GM19328 (cell line): ENCODE measurements around the gene SLC22A23.

Experiments
- ATAC-seq: cut with Tn5 transposase; IDR thresholded peaks from one replicate; pipeline ENCODE4 v1.9.1; 2021; ENCODE audit warnings: mild to moderate bottlenecking, moderate library complexity; ENCODE audit not compliant: unreplicated experiment

SLC22A23 gene

DNA sequence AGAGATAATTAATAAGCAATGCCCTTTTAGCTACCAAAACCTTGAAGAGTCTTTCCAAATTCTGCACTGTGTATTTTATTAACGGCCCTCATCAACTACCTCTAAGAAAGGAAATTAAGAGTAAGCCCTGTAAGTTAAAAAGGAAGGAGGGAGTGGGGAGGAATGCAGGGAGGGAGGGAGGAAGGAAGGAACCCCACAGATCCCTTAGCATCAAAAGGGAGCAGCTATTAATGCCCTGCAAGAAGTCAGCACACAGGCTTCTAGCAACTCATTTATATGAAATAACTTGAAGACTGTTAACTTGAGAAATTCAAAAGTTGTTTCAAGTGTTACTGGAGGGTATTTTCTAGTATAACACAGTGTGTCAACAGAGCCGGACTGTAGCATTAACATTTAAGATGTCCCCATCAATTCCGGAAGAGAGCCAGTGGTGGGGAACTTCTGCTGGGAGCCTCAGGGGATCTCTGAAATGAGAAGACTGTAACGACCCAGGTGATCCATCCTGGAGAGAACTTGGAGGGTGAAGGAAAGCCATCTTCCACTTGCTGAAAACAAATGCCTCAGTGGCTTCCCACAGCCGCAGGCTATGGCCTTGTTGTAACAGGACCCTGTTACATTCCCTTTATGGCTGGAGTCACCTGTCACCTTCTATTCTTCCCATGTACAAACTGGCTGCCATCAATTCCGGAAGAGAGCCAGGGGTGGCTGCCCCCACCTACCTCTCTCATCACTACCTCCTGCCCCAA lies 33.2 kb downstream of the SLC22A23 start:
- ATAC-seq: no peak

DNA sequence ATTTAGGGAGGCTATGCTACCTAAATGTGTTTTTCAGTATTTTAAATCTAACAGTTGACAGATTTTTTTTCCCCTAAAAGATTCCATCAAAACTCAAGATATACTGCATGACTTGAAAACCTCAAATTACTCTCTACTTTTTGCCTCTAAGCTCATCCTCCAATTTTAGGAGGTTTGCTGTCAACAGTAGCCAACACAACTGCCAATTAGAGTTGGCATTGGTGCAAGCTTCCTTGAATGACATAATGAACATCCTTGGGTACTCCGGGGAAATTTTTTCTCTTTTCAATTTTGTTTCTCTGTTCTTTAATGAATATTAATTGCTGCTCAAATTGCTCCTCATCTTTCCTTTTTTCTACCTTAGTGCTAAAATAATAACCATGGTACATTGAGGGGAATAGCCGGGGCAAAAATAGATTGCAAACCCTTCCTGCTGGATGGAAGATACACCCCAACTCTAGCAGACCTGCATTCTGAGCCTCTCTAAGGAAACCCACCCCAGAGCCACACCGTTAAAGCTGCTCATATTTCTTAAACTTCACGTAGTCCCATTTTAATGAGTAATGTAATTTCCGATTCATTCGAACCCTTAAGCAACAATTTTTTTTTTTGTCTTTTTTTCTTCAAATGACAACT lies 34.3 kb downstream of the SLC22A23 start:
- no peak for ATAC-seq

DNA sequence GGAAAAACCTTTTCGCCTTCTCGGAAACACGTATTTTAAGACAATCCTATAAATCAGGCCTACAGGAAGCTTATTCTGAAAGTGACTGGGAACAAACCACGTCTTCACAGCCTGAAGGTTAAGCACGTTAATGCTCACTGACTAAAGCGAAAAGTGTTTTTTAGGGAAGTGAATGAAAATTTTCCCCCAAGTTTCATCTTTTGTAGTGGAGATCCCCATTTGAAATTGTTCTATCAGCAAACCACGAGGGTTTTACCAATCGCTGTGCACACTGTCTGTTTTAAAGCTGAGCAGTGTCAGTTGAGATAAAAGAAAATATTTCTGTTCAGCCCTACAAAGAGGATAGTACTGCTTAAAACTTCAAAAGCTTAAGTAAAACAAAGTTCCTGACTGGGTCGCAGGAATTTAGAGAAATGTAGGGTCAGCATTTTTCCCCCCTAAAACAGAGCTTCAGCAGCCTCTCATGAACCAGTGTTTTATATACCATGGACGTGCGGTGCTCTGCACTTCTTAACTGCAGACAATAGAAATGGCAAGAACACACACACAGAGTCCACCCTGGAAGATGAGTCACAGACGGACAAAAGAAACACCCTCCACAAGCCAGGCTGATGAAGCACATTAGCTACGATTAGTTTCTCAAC lies 34.9 kb downstream of the SLC22A23 start:
- no peak for ATAC-seq

DNA sequence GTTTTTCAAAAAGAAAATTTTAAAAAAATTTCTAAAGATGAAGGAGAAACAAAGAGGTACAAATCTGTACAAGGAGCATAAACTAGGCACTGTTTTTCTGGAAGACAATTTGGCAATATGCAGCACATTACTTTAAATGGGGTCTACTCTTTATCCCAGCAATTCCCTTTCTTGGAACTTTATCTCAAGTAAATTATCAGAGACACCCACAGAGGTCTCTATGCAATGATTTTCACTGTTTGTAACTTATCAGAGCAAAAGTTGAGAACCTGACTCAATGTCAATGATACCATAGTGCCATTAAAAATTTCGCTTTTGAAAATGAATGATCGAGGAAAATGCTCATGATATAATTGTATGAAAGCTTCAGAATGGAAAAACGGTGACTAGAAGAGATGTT lies 35.7 kb downstream of the SLC22A23 start:
- no peak for ATAC-seq

DNA sequence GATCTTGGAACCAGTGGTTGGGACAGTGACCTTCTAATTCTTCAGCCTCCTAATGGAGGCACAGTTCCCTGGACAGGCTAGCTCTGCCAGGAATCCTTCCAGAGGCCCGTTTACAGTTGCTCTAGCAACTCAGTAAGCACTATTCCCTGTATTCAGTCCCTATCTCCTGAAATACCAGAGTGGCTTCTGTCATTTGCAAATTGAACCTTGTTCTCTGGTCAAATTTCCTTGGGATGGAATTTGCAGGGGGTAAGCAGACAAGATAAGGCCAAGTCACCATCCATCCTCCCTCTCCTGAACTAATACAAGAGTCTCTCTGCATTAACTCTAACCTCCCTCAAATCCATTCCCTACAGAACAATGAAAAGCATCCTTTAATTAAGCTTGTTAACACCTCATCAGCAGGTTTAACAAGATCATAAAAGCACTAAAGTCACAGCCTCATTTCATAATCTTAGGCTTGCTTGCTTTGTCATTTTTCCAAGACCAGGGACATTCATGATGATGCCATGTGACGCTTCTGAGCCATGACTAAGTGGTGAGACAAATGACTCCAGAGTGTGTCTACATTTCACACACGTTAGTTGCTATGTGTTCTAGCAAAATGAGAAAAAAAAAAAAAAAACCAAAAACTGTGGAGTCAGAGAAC lies 37.1 kb downstream of the SLC22A23 start:
- ATAC-seq: no peak

DNA sequence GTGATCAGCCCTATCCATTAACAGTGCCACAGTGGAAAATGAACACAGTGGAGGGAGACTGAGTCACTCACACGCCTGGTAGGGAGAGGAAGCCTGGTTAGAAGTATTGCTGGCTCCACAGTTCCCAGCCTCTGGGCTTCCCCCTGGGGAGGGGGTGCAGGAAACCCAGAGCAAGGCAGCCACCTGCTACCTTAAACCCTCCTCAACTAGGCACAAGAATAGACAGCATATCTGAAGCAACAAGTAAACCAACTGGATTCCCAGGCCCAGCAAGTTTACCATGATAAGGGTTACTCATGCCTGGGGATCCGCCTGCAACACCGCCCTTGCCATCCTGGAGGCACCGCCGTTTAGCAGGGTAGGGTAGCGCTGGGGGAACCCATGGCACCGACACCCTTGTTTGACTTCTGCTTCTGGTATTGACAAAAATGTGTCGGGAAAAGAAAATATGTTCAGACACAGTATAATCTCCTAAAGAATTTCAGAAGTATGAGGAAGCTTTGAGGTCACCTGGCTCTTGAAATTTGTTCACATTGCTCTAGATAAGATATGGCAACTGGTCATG lies 38.3 kb downstream of the SLC22A23 start:
- ATAC-seq: no peak

DNA sequence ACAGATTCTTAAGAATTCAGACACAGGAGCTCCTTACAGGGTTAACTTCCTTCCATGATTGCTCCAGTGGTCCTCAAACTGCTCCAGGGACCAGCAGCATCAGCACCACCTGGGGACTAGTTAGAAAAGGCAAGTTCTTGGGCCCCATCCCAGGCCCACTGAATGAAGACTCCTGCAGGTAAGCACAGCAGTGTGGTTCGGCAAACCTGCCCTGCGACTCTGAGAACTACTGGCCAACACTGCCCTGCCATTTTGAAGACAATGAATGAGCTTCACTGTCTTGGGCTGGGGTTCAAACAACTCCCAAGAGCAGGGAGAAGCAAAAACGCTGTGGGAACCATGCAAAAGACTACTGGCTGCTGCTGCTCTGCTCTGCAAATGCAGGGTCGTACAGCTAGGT lies 39.4 kb downstream of the SLC22A23 start:
- no peak for ATAC-seq

DNA sequence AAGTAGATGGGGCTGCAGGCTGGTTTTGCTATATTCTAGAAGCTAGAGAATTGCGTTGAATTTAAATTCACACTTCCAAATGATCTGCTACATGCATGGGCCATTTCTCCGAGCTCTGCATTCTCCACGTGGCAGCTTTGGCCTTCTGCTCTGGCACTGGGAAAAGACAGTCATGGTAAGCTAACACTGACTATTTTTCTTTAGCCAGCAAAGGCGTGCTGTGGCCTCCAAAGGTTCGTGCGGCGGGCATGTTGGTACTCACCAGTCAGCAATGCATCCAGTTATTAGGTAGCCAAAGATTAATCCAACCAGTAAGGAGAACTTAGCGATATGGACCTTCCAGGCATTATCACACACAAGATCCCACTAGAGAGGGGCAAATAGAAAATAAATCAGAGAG lies 41.4 kb downstream of the SLC22A23 start:
- ATAC-seq: no peak

DNA sequence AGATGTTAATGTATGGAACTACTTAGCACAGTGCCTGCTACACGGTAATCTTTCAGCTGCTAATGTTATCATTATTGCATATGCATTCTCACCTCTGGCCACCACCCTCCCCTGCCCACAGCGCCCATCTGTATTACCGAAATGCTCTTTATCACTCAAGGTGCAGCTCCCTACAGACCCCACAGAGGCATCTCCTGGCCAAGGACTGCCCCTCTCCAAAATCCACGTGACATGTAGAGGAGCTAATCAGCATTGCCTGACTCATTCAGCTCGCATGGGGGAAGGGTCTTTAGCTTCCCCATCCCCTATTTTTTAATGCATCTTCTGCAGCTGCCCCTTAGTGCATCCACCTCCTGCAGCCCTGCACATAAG lies 41.8 kb downstream of the SLC22A23 start:
- no peak for ATAC-seq

DNA sequence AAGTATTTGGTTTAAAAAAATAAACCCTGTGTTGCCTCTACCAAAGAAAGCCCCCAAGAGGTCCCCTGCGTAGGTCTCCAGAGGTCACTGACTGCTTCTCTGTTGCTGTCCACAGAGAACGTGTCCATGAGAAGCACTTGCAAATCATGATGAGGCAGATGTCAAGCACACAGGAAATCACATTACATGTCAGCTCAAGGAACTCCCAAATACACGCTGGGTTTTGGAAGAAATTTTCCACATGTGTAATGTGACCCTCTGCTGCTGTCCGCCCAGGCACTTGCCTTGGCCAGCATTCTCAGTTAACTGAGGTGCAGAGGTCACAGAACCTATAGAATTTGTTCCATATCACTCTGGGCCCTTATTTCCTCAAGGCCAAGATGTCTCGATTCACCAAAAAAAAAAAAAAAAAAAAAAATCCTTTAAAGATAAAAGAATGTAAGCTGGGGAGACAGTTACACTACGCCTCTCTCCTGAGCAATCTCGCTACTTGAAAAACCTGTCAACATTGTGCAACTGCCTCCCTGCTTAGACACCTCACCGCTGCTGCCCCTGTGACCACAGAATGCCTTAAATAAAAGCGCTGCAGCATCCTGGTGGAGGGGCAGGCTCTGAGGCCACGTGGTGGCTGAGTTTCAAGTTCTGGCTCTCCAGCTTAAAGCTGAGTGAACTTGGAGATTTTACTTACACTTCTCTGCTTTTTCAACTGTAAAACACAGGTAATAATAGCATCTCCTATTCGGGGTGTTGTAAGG lies 42.3 kb downstream of the SLC22A23 start:
- ATAC-seq: no peak

DNA sequence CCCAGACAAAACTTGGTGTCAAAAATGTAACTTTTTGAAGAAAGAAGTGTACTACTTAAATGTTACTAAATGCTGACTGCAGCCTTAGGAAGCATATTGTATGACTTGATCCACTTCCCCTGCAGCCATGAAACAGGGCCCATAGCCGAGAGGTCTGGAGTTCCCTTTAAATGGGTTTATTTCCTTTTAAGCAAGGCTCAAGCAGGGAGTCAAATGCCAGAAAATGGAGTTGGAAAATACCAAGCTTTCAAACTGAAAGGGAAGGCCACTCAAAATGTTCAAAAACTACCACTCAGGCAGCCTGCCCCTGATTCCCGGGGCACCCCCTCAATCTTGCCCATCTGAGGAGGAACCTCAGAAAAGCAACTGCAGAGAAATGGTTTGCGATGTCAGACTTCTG lies 43.3 kb downstream of the SLC22A23 start:
- ATAC-seq: no peak

DNA sequence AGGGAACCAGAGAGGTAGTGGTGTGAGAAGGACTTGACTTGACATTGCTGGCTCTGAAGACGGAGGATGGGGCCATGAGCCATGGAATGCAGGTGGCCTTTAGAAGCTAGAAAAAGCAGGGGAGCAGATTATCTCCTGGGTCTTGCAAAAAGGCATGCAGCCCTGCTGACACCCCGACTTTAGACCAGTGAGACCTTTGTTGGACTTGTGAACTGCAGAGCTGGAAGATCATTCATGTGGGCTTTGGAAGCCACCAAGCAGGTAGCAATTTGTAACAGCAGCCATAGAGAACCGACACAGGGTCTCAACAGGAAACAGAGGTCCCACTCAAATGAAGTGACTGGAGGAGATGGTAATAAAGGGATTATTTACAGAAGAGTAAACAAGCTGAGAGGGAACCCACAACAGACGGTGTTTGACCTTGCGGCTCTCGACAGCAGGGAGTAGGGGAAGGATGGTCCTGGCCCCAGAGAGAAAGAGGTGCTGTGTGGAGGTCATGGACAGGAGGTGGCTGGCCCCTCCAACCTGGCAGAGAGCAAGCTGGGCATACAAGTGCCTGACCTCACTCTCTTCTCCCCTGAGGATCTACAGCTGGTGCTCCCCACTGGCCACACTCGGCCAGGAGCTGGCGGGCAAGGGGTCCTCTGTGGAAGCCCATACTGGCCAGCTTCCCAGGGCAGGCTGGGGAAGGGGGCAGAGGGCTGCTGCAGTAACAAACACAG lies 43.9 kb downstream of the SLC22A23 start:
- ATAC-seq: no peak

DNA sequence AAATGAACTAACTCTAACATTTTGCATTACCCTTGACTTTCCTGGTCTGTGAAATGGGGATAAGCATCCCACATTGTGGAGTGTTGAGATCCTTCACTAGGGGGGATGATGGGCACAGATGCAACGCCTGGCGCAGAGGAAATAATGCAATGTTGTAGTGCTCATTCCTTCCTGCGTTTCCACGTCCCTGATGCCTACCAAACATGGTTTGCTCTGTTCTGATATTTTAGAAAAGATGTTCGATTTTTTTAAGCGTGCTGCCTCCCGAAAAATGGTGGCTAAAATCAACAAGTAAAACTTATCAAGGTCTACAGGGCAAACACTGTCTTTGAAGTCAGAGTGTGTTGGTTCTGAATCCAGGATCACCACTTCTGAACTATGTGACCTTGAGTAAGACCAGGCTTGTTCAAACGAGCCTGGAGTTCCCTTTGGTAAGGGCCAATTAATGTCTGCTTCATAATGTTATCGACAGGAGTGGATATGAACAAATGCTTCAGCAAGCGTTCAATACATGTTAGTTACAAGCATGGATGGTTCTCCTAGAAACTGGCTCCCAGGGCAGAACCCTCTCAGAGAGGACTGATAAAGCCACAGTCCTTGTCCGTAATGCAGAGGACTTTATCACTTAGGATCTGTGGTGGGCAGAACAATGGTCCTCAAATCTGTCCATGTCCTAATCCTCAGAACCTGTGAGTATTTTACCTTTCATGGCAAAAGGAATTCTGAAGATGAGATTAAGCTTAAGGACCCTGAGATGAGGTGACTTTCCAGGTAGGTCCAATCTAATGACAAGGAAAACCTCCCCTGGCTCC lies 44.7 kb downstream of the SLC22A23 start:
- ATAC-seq: no peak

DNA sequence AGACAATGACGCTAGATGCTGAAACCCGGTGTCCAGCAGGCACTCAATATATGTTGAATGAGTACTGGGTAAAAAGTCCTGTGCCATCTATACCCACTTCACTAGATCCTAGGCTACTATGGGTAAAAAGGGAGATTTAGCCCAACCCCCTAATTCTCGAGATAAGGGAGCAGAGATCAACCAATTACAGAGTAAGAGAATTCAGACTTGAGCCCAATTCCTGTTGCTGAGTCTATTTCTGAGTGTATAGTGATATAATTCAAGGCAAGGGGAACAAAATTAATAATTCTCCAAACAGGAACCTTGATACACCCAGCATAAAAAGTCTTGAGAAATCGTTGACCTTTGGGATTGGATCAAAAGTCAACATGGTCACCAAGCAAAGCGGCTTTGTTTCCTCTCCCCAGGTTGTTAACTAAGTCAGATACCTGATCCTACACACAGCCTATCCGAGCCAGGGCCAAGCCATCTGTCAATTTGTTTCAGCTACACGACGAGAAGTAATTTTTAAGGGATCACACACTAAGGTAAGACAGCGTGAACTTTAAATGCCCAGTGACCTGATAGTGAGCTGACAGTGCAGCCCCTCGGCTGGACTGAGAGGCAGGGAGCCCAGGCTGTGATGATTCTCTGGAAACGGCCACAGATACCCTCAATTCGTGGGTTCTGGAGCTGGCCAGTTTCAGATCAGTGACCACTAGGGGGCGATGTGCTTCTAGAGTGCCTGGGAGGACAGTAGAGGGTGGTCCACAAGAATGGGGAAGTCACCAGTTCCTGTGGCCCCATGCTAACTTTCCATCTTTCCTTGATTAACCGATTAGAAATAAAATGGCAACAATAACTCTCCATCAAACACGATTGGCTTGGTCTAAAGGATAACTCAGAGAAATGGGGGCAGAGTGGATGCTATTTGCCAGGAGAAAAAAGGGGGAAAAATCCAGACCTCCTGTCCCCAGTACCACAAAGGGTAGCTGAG lies 46.2 kb downstream of the SLC22A23 start:
- no peak for ATAC-seq

DNA sequence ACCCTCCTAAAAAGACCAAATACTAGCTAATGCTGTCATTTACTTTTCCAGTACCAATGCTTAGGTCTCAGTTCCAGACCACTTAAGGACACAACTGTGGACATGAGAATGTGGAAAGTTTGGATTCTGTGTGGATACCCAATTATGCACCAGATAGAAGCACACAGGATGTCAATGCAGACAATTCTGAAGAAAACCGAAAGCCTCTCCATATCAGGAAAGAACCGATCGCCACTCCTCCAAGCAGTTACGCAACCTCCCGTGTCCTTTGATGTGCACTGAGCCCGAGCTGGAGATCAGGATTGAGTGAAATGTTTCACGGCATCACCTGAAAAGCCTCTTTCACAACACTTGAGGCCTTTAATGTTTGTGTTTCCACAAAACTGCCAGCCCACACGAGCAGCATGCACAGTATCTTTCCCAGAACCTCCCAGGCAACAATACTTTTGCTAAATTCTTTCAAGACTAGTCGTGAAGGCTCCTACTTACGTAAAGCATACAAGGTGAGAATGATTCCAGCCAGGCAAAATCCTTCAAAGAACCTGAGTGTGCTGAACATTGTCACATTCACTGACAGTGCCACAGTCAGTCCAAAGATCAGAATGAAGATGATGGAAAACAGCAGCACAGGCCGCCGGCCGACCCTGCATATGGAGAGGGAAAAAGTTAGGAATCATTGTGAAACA lies 47.0 kb downstream of the SLC22A23 start:
- no peak for ATAC-seq

DNA sequence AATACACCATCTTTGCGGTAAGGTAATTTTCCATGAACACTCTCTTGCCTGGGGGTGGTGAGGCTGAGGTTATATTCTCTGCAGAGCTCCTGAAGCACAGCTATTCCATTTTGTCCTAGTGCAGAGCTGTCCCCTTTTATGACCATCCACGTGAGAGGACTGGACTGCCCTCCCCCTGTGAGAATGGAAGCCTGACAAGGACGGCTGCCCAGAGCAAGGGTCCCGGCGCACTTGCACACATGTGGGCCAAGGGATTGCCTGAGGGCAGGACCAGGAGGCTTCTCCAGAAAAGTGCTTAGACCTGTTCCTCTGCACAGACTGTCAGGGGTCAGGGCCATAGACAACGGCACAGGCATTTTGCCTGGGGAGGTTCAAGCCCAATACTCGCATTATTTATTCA lies 48.2 kb downstream of the SLC22A23 start:
- ATAC-seq: no peak

DNA sequence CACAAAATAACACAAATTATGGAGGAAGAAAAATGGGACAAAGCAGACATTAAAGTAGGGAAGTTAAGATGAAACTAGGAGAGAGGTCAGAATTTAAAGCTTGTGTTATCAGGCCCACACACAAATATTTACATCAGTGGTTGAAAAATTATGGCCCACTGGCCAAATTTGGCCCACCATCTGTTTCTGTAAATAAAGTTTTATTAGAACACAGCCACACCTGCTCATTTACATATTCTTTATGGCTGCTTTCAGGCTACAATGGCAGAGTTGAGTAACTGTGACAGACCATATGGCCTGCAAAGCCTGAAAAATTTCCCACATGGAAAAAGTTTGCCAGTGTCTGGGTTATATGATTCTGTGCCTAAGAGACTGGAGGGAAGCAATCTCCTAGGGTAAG lies 49.0 kb downstream of the SLC22A23 start:
- no peak for ATAC-seq
